Body of pancreas (tissue), 4 donors: ENCODE data around the gene MYB. TPM values are rescaled to one million over a fixed set of nuclear protein-coding genes. Genes with fewer than 3 reads are reported as not detected.

Source experiments
- ATAC-seq: fragments of 150-250 bp; one replicate; pipeline ENCODE4 v1.9.1; 2016
- DNase-seq, 4 donors: peaks; one replicate each; pipeline ENCODE4 v3.0.0-alpha.2; 2019
- H3K27ac ChIP-seq, 4 donors: fragments of 200-600 bp; sonication (generic); 1 replicate in 3 of 4; 2 replicates in 1 of 4; pipeline versions ENCODE4 v1.5.1 to v1.6.1; 2016 to 2019; ENCODE audit warnings: mild to moderate bottlenecking in 1 of 4, mixed read lengths in 1 of 4, moderate library complexity in 1 of 4
- H3K27me3 ChIP-seq, 2 donors: fragments of 200-600 bp; sonication (generic); one replicate each; pipeline ENCODE4 v1.6.0; 2016; ENCODE audit warnings: mild to moderate bottlenecking in 1 of 2
- H3K36me3 ChIP-seq, 2 donors: fragments of 200-600 bp; sonication (generic); replicated peaks in 1 of 2; 2 replicates each; pipeline ENCODE4 v1.5.1; 2016; ENCODE audit warnings: low read depth in 2 of 2; ENCODE audit not compliant: insufficient read depth in 1 of 2
- H3K4me1 ChIP-seq: fragments of 200-600 bp; sonication (generic); one replicate; pipeline ENCODE4 v1.6.0; 2016
- H3K4me3 ChIP-seq, 2 donors: fragments of 200-600 bp; sonication (generic); 1 replicate in 1 of 2; 2 replicates in 1 of 2; pipeline ENCODE4 v1.5.1; 2016 to 2019
- H3K9me3 ChIP-seq, 3 donors: fragments of 200-600 bp; sonication (generic); 1 replicate in 2 of 3; 2 replicates in 1 of 3; pipeline ENCODE4 v1.5.1; 2016
- POLR2A ChIP-seq, 3 donors: fragments of 450-650 bp; IDR thresholded peaks; one replicate each; pipeline ENCODE4 v1.6.1; 2016; ENCODE audit warnings: antibody characterized with exemption in 3 of 3, mild to moderate bottlenecking in 2 of 3
- WGBS, 2 donors: methylation state at CpG; one replicate each; pipeline ENCODE4 v1.1.5; 2017; 5-methylcytosine and 5-hydroxymethylcytosine counted together
- intact Hi-C: fragments of 100-400 bp; cut with DNase I; formaldehyde crosslinking; loops from one replicate; pipeline ENCODE4 v1.15.1; 2023
- total RNA-seq, 2 donors: library from RNA; depleted of rRNA; stranded (reverse); fragments of >200 nt; gene quantifications; one replicate each; pipeline ENCODE4 v1.1.0, GENCODE V29; 2016
- TF ChIP-seq, protein P1 (sequence below), 7 experiments: fragments of 450-650 bp in 4 of 7; fragments of 200-600 bp in 3 of 7; sonication (generic) in 3 of 7; IDR thresholded peaks; one replicate each; pipeline ENCODE4 v1.5.1; 2016 to 2019; ENCODE audit warnings: antibody characterized with exemption in 7 of 7

Gene MYB
- total RNA-seq, 2 donors from 2014 or later: not detected

GRCh38 chr6:135258970-135259369 lies 77.9 kb downstream of the MYB start:
- 64 to 71% methylated on average over 6 of the region's 6 CpGs for WGBS, 2 donors
- no peak for DNase-seq

GRCh38 chr6:135260612-135261011 lies 79.5 kb downstream of the MYB start:
- TF ChIP-seq, protein P1, sequence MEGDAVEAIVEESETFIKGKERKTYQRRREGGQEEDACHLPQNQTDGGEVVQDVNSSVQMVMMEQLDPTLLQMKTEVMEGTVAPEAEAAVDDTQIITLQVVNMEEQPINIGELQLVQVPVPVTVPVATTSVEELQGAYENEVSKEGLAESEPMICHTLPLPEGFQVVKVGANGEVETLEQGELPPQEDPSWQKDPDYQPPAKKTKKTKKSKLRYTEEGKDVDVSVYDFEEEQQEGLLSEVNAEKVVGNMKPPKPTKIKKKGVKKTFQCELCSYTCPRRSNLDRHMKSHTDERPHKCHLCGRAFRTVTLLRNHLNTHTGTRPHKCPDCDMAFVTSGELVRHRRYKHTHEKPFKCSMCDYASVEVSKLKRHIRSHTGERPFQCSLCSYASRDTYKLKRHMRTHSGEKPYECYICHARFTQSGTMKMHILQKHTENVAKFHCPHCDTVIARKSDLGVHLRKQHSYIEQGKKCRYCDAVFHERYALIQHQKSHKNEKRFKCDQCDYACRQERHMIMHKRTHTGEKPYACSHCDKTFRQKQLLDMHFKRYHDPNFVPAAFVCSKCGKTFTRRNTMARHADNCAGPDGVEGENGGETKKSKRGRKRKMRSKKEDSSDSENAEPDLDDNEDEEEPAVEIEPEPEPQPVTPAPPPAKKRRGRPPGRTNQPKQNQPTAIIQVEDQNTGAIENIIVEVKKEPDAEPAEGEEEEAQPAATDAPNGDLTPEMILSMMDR (IDR thresholded peaks at IDR 0.05): no peak
- no peak for TF ChIP-seq POLR2A (IDR thresholded peaks at IDR 0.05)
- intact Hi-C loops: no loop called here
- ATAC-seq (no peak), DNase-seq (no peak)
- no peak overlapping the region for H3K4me3 ChIP-seq
- H3K9me3 ChIP-seq: no peaks in the 10 kb centered on the region
- H3K27me3 ChIP-seq: no peaks in the 10 kb centered on the region
- H3K36me3 ChIP-seq: no peaks in the 10 kb centered on the region
- 93 to 95% methylated on average over 4 of the region's 4 CpGs for WGBS, 2 donors
- H3K4me1 ChIP-seq: no peaks in the 10 kb centered on the region
- no peak overlapping the region for H3K27ac ChIP-seq

More at GRCh38 chr6:135258970-135259369, 77.9 kb downstream of the MYB start:
- no peaks in the 10 kb centered on the region for H3K27me3 ChIP-seq
- no peaks in the 10 kb centered on the region for H3K36me3 ChIP-seq
- intact Hi-C loops: no loop called here
- H3K4me3 ChIP-seq: no peak overlapping the region
- no peak for ATAC-seq
- no peak overlapping the region for H3K27ac ChIP-seq
- no peak for TF ChIP-seq POLR2A (IDR thresholded peaks at IDR 0.05)
- TF ChIP-seq, protein P1 (IDR thresholded peaks at IDR 0.05): no peak
- no peaks in the 10 kb centered on the region for H3K9me3 ChIP-seq
- H3K4me1 ChIP-seq: no peaks in the 10 kb centered on the region

DNA sequence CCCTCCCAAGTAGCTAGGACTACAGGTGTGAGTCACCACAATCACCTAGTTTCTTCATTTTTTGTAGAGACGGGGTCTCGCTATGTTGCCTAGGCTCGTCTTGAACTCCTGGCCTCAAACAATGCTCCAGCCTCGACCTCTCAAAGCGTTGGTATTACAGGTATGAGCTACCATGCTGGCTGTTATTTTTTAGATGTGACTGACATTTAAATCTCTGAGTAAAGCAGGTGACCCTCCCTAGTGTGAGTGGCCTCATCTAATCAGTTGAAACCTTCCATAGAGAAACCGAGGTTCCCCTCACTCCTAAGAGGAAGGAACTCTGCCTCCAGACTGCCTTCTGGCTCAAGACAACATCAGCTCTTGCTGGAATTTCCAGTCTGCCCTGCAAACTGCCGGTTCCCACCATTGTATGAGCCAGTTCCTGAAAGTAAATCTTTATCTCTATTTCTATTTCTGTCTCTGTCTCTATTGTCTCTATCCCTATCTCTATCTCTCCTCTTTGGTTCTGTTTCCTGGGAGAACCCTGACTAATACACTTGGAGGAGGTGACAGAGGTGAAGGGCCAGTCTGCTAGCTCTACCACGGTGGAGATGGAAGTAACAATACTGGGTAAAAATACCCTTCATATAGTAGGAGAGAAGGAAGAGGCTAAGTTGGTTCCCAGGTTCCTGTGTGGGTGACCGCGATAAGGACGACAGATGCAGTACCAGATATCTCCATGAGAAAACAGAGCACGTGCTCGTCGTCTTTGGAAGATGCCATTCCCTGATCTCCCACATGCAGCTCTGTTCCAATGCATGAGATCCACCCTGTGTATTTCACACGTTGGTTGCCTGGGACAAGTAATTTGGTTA lies 81.0 kb downstream of the MYB start:
- intact Hi-C loops: no loop called here
- no peak for ATAC-seq
- H3K9me3 ChIP-seq: no peaks in the 10 kb centered on the region
- H3K4me1 ChIP-seq: no peaks in the 10 kb centered on the region
- no peak overlapping the region for H3K27ac ChIP-seq
- TF ChIP-seq, protein P1 (IDR thresholded peaks at IDR 0.05): no peak
- no peak for TF ChIP-seq POLR2A (IDR thresholded peaks at IDR 0.05)
- DNase-seq: no peak
- no peak overlapping the region for H3K4me3 ChIP-seq
- WGBS, 2 donors: 69 to 75% methylated on average over 15 of the region's 15 CpGs
- H3K36me3 ChIP-seq: no peaks in the 10 kb centered on the region
- no peaks in the 10 kb centered on the region for H3K27me3 ChIP-seq

- intact Hi-C loops: no loop called here
- Histone ChIP-seq H3K9me3 (no peaks in the 10 kb centered on the region), H3K36me3 (no peaks in the 10 kb centered on the region), H3K4me1 (peaks cover under 1% of the 10 kb centered on the region), H3K27ac (no peak overlapping the region), H3K27me3 (no peaks in the 10 kb centered on the region), H3K4me3 (no peak overlapping the region)
- TF ChIP-seq, protein P1 (IDR thresholded peaks at IDR 0.05): no peak
- no peak for TF ChIP-seq POLR2A (IDR thresholded peaks at IDR 0.05)
- DNase-seq (no peak), ATAC-seq (no peak)
- 90 to 94% methylated on average over 3 of the region's 3 CpGs for WGBS, 2 donors
Observed at GRCh38 chr6:135265278-135265677, 84.2 kb downstream of the MYB start.

DNA sequence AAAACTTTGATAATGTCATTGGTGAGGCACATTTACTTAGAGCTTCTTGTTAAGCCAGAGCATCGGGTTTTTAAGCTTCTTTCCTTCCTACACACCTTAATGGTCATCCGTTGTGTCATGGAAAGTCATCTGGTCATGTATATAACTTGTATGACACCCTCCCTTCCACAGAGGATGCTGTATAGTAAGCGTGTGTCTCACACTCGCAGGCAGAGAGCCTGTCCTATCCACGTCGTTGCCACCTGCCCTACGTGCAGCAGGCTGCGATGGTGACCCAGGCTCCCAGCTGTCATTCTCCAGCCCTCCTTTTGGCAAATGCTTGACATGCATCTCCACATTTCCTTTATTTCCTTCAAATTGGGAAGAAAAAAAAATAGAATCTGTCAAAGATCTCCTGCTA lies 85.6 kb downstream of the MYB start:
- intact Hi-C loops: no loop called here
- Histone ChIP-seq H3K9me3 (no peaks in the 10 kb centered on the region), H3K27me3 (no peaks in the 10 kb centered on the region), H3K4me3 (no peak overlapping the region), H3K36me3 (no peaks in the 10 kb centered on the region), H3K4me1 (peaks cover 14% of the 10 kb centered on the region), H3K27ac (no peak overlapping the region)
- 66 to 81% methylated on average over 8 of the region's 8 CpGs for WGBS, 2 donors
- DNase-seq (no peak), ATAC-seq (no peak)
- TF ChIP-seq, protein P1 (IDR thresholded peaks at IDR 0.05): no peak
- TF ChIP-seq POLR2A (IDR thresholded peaks at IDR 0.05): no peak
